Neural cell (in vitro differentiated cells): ENCODE measurements around the gene L1CAM.

Experiments
- EZH2 ChIP-seq: fragments of 200-600, 300-800 bp; shearing (Covaris generic), sonication (generic); IDR thresholded peaks from 2 replicates; pipeline ENCODE4 v1.6.1; 2014; ENCODE audit warnings: antibody characterized with exemption, low read length, borderline replicate concordance, mild to moderate bottlenecking; ENCODE audit not compliant: insufficient read depth, poor library complexity, severe bottlenecking
- TF ChIP-seq, protein P1 (sequence below): fragments of 450-650 bp; IDR thresholded peaks from 2 replicates; pipeline ENCODE4 v1.5.1; 2014; ENCODE audit warnings: antibody characterized with exemption, mild to moderate bottlenecking, moderate library complexity; ENCODE audit not compliant: poor library complexity, severe bottlenecking

DNA sequence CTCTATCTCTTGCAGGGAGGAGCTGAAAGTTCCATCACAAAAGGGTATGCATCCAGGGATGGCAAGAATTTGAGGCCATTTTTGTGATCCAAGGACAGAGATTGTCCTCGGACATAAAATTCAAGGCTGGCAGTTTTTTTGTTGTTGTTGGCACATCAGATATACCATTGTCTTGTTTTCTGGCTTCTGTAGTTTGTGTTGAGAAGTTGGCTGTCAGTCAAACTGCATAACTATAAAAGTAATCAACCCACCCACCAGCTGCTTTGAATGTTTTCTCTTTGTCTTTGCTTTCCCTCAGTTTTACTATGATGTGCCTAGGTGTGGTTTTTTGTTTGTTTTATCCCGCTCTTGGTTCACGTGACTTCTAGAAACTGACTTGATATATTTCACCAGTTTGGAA is 34.0 kb downstream of the L1CAM start:
- no peak for TF ChIP-seq EZH2
- TF ChIP-seq, protein P1, sequence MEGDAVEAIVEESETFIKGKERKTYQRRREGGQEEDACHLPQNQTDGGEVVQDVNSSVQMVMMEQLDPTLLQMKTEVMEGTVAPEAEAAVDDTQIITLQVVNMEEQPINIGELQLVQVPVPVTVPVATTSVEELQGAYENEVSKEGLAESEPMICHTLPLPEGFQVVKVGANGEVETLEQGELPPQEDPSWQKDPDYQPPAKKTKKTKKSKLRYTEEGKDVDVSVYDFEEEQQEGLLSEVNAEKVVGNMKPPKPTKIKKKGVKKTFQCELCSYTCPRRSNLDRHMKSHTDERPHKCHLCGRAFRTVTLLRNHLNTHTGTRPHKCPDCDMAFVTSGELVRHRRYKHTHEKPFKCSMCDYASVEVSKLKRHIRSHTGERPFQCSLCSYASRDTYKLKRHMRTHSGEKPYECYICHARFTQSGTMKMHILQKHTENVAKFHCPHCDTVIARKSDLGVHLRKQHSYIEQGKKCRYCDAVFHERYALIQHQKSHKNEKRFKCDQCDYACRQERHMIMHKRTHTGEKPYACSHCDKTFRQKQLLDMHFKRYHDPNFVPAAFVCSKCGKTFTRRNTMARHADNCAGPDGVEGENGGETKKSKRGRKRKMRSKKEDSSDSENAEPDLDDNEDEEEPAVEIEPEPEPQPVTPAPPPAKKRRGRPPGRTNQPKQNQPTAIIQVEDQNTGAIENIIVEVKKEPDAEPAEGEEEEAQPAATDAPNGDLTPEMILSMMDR = no peak
